Transverse colon (tissue), 4 donors: ENCODE results near the gene MED8.

Experiments
- CTCF ChIP-seq, 5 experiments: fragments of 200-600 bp in 3 of 5; fragments of 450-650 bp in 2 of 5; sonication (generic) in 3 of 5; IDR thresholded peaks; 1 replicate in 2 of 5; 2 replicates in 3 of 5; pipeline ENCODE4 v1.5.1; 2016 to 2017; ENCODE audit warnings: antibody characterized with exemption in 5 of 5, inconsistent platforms in 3 of 5, mild to moderate bottlenecking in 2 of 5, moderate library complexity in 1 of 5
- EP300 ChIP-seq: sonication (generic); formaldehyde crosslinking; IDR thresholded peaks from one replicate; pipeline ENCODE4 v1.6.1; 2017; ENCODE audit warnings: antibody characterized with exemption, low read depth
- POLR2A ChIP-seq: fragments of 450-650 bp; IDR thresholded peaks from one replicate; pipeline ENCODE4 v1.6.1; 2016; ENCODE audit warnings: antibody characterized with exemption, mild to moderate bottlenecking, moderate library complexity
- POLR2AphosphoS5 ChIP-seq, 3 donors: sonication (generic); formaldehyde crosslinking; IDR thresholded peaks; one replicate each; pipeline ENCODE4 v1.6.1; 2016; ENCODE audit warnings: antibody characterized with exemption in 3 of 3

GRCh38 chr1:43360616-43361015 is 29.0 kb downstream of the MED8 start:
- TF ChIP-seq EP300 (no peak), POLR2A (no peak), CTCF (IDR thresholded peaks at IDR 0.05) (no peak), POLR2AphosphoS5 (IDR thresholded peaks at IDR 0.05) (no peak)
